ENCODE measurements around the gene ARAP1. TPM values are rescaled to one million over a fixed set of nuclear protein-coding genes. Genes with fewer than 3 reads are reported as not detected.

ARAP1 gene
- total and polyA plus RNA-seq, 2 of the 8 experiments (the other 6 are each of a cell fraction or from before 2014, with no cell fraction given) = 25.7 to 61.6 TPM

DNA sequence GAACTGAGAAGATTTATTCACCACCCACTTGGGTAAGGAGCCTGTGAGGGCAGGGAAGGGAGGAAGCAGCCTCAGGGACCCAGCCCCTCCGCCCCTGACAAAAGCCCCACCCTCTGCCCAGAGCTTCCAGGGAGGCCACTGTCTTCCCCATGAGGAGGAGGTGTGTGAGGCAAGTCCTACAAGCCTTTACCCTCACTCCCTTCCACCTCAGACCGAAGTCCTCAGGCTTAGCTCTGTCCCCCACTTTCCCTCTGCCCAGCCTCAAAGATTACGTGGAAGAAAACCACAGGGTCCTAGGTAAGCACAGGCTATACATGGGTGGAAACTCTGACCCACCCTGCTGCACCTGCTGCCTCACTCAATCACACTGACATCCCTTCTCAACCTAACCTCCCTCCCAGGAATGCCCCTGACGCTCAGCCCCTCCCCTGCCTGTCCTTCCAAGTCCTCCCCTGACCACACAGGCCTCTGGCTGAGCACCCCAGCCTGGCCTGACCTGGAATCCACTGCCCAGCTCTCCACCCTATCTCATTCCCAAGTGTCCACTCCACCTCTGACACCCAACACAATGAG, 3.6 kb upstream of the ARAP1 start:
- H2BK120ac ChIP-seq (replicated peaks; ENCODE audit: low read depth, low read length) = no peak overlapping the region
- H2BK5ac ChIP-seq (ENCODE audit: low read depth, low read length) = no peak overlapping the region
- no peak overlapping the region for H2BK12ac ChIP-seq (ENCODE audit: low read depth, low read length)
- ChIA-PET CTCF (ENCODE audit: partially characterized antibody) (interaction anchor here (0.9 to 1.0 kb wide), 2 partner anchors 12 to 153 kb away, joined by 3 read pairs; no protein-coding TSS in a partner anchor), POLR2A (ENCODE audit: partially characterized antibody) (no interaction called here)
- no peak overlapping the region; the same call in 1 of the 2 replicates for H4K8ac ChIP-seq (ENCODE audit: extremely low read depth, insufficient read depth, low read length)
- H3K79me1 ChIP-seq (ENCODE audit: low read depth, low read length) = peaks cover 4% of the 10 kb centered on the region; the same call in 1 of the 2 replicates
- H4K5ac ChIP-seq (ENCODE audit: insufficient read length, low read depth, low read length) = no peak overlapping the region
- H3K4me2 ChIP-seq (ENCODE audit: insufficient read depth in 1 of 2, low read depth in 2 of 2, low read length in 2 of 2) = no peak overlapping the region
- no peak overlapping the region for H3K56ac ChIP-seq (replicated peaks; ENCODE audit: insufficient read length, low read depth, low read length)
- no peak overlapping the region for H3K18ac ChIP-seq (ENCODE audit: extremely low read depth, low read length)
- no peak overlapping the region for H3K23ac ChIP-seq (ENCODE audit: insufficient read length)
- no peak overlapping the region for H3K27ac ChIP-seq (ENCODE audit: low read depth, low read length)
- 0 out of 2 replicates have a peak overlapping the region, but pooled peaks have one; percentile 75 for H2AK5ac ChIP-seq (ENCODE audit: low read depth, low read length)
- FAIRE-seq = no peak
- H4K91ac ChIP-seq (replicated peaks; ENCODE audit: insufficient read length, low read length) = peak overlapping the region; percentile 80
- WGBS, 2 experiments (ENCODE audit: extremely low coverage in 1 of 2, insufficient coverage in 1 of 2, insufficient read length in 1 of 2, insufficient replicate concordance in 2 of 2, low coverage in 1 of 2, low lambda C conversion rate in 2 of 2, missing lambda C conversion rate in 1 of 2) = 76% methylated on average over 4 of the region's 4 CpGs; no CpG with 5 or more reads in 1 of the 2 experiments
- H3K4me1 ChIP-seq (replicated peaks in 1 of 4; ENCODE audit: control insufficient read depth in 3 of 4, insufficient read depth in 4 of 4, low read length in 3 of 4) = peaks cover 0 to 18% (median 12%) of the 10 kb centered on the region in 4 experiments; a peak in 6 of 7 replicates
- peaks cover 16% of the 10 kb centered on the region; the same call in 1 of the 2 replicates for H3K23me2 ChIP-seq (ENCODE audit: low read depth, low read length)
- H3K14ac ChIP-seq (ENCODE audit: insufficient read length) = no peak overlapping the region
- H2BK15ac ChIP-seq (ENCODE audit: low read length) = no peak overlapping the region
- H3K9me3 ChIP-seq (ENCODE audit: insufficient read depth in 2 of 2, low read depth in 1 of 2, low read length in 1 of 2) = no peaks in the 10 kb centered on the region
- H2BK20ac ChIP-seq (ENCODE audit: low read length) = no peak overlapping the region
- no peak overlapping the region for H3K4ac ChIP-seq (replicated peaks; ENCODE audit: insufficient read length, low read depth, low read length)
- no peak overlapping the region for H3K9ac ChIP-seq (replicated peaks in 1 of 4; ENCODE audit: extremely low read depth in 1 of 4, low read depth in 3 of 4, low read length in 3 of 4)
- no peaks in the 10 kb centered on the region for H3K36me3 ChIP-seq (ENCODE audit: control insufficient read depth in 2 of 4, insufficient read depth in 4 of 4, low read length in 3 of 4)
- H3K27me3 ChIP-seq (replicated peaks in 1 of 4; ENCODE audit: control insufficient read depth in 3 of 4, extremely low read depth in 1 of 4, insufficient read depth in 3 of 4, low read length in 3 of 4) = peaks cover 0 to 10% (median 5%) of the 10 kb centered on the region in 4 experiments; a peak in 3 of 7 replicates
- DNase-seq (ENCODE audit: low read depth in 1 of 2, low spot score in 2 of 2) = no peak
- H3K79me2 ChIP-seq (ENCODE audit: control insufficient read depth in 1 of 2, insufficient read depth in 2 of 2, low read length in 2 of 2) = peaks cover 0 to 9% of the 10 kb centered on the region in 2 experiments; a peak in 2 of 4 replicates
- no peak overlapping the region for H3K4me3 ChIP-seq (ENCODE audit: extremely low read depth in 1 of 4, insufficient read depth in 2 of 4, low read depth in 3 of 4, low read length in 4 of 4)
- H4K20me1 ChIP-seq (replicated peaks in 1 of 2; ENCODE audit: control insufficient read depth in 1 of 2, insufficient read depth in 2 of 2, low read length in 2 of 2) = peaks cover 0 to 2% of the 10 kb centered on the region in 2 experiments
- no peak overlapping the region for H2AFZ ChIP-seq (ENCODE audit: low read length)
- TF ChIP-seq JUN (IDR thresholded peaks at IDR 0.05; ENCODE audit: low read depth, low read length) = no peak
- no peak for TF ChIP-seq SIX5 (IDR thresholded peaks at IDR 0.05; ENCODE audit: low read depth, low read length)
- TF ChIP-seq CHD2 (IDR thresholded peaks at IDR 0.05; ENCODE audit: low read length) = no peak
- no peak for TF ChIP-seq TCF12 (IDR thresholded peaks at IDR 0.05; ENCODE audit: low read depth, low read length)
- TF ChIP-seq PHF8 (conservative IDR thresholded peaks at IDR 0.05; ENCODE audit: low read depth, low read length) = no peak
- no peak for TF ChIP-seq SP4 (IDR thresholded peaks at IDR 0.05; ENCODE audit: low read length)
- no peak for TF ChIP-seq RAD21 (IDR thresholded peaks at IDR 0.05 in 1 of 2, conservative IDR thresholded peaks at IDR 0.05 in 1 of 2; ENCODE audit: low read depth in 2 of 2, low read length in 2 of 2)
- TF ChIP-seq ASH2L (IDR thresholded peaks at IDR 0.05; ENCODE audit: low read length) = no peak

Measured in H1 (cell line).